ENCODE results near the gene SLC35D1.
"Not testable (repeated sequence)": the region's sequence is repeated elsewhere in the genome, so short reads cannot be mapped to it uniquely, and the experiment has no call there.

Gene SLC35D1

DNA sequence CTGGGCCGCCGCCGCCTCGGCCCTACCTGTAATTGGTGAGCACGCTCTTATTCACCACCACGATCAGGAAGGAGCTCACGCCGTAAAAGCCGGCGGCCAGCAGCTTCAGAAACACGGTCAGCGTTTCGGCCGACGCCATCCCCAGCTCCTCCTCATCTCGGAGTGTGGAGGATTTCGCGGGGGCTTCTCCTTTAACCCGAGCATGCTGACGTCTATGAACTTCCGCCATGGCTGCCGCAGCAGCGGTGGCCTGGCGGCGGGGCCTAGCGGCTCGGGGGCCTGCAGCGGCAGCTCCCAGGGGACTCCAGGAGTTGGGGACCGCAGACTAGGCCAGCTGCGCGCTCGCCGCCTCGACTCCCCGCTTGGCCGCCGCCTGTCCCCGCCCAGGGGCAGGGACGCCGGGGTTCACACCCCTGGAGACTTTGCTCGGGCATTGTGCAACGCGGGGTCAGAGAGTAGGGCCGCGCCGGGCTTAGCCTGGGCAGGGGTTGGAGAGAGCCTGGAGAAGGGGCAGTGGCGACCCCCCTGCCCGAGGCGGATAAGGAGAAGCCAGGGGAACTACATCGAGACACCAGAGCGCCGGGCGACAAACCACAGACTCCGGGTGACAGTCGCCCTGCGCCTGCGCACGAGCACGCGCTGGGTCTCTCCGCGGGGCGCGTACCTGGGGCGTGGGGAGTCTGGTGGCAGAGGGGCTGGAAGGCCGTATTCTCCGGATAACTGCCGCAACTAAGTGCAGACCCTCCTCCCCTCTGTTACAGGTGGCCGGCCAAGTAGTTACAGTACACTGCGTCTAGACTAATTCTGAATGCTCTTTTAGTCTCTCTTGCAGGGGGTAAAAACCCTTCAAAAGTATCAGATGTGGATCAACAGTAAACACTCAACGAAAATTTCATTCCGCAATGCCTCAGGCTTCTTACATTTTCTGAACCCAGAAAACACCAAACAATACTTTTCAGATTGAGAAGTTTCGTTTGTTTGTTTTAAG lies at the start of gene SLC35D1:
Gene SLC35D1, minus strand, starts transcription at position 364 of the 988 bp plus-strand sequence. Its CDS starts 135 bp downstream, at position 229.
- no peak for DNase-seq (ENCODE audit: low read depth, low spot score)

DNA sequence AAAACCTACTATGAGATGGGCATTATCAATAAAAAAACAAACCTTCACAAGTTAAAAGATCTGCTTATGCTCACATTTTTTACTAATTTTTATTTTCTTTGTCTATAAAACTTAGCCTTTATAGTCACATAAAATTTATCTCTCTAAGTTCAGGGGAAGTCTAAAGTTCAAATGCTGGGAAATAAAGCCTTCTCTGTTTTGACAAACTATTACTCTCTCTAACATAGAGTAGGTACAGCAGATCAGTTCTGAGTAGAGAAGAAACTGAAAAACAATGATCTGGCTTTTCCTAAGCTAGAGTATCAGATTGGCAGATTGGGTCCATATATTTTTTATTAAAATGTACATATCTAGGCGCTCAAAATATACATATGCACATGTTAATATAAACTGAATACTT lies 49.6 kb upstream of the SLC35D1 start:
- DNase-seq (ENCODE audit: low read depth, low spot score): no peak

DNA sequence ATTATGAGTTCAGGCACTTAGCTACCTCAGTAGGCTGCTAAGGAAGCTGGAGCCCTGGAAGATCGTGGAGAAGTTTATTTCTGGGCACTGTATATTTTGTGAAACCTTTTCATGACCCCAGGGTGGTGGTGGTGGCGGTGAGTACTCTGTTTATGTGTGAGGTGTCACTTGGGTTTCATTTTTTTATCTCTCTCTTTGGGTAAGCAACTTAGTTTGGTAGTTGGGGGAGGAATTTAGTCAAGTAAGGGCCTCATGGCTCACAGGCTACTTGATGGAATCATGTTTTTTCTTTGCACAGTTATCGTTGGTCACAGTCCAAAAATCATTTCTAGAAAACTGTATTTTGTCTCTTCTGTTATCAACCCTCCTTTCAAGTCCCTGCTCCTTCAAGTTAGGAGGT lies 46.9 kb upstream of the SLC35D1 start:
- DNase-seq (ENCODE audit: low read depth, low spot score): no peak

DNA sequence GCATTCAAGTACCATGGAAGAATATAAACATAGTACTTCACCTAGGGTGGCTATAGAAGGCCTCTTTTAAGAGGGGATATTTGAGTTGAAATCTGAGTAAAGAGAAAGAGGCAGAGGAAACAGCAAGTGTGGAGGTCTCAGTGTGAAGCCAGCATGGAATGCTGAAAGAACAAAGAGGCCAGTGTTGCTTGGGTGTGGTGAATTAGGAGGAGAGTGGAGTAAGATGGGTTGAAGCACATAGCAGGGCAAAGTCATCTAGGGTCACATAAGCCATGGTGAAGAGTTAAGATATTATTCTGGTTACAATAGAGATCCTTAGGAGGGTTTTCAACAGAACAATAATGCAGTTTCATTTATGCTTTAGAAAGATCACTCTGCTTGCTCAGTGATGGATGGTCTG lies 43.4 kb upstream of the SLC35D1 start:
- no peak for DNase-seq (ENCODE audit: low read depth, low spot score)

DNA sequence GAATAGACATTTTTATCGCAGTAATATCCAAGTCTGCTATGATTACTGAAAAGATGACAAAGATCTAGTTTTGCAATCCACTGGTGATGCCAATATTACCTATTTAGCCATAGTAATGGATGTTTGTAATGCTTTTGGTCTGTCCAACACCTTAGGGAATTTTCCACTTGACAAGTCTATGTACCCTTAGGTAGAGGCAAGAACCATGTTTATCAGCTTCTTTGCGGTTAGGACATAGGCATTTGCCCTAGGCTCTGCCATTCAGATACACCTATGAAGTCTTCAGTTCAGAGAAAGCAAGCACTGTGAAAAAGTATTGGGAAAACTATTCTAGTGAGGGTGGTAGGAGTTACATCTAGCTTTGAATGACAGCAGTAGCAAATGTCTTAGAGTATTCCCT lies 40.2 kb upstream of the SLC35D1 start:
- no peak for DNase-seq (ENCODE audit: low read depth, low spot score)

DNA sequence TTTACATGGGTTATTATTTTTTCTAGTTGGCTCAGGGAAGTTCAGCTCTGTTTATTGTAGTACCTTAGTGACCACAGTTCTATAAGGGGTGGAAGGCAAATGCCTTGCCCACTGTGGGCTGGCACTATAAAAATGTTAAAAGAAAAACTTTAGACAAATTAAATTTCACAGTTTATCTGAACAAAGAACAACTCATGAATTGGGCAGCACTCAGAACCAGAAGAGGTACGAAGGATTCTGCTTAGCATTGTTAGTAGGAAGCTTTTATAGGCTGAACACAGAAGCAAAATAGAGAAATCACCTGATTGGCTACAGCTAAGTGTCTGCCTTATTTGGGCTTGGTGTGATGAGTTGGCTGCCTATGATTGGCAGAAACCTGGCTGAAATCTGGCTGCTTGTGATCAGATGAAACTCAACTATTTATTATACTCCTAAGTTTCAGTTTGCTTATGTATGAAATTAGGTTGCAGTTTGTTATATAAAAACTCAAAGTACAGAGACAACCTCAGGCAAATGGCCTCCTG lies 35.8 kb upstream of the SLC35D1 start:
- no peak for DNase-seq (ENCODE audit: low read depth, low spot score)

DNA sequence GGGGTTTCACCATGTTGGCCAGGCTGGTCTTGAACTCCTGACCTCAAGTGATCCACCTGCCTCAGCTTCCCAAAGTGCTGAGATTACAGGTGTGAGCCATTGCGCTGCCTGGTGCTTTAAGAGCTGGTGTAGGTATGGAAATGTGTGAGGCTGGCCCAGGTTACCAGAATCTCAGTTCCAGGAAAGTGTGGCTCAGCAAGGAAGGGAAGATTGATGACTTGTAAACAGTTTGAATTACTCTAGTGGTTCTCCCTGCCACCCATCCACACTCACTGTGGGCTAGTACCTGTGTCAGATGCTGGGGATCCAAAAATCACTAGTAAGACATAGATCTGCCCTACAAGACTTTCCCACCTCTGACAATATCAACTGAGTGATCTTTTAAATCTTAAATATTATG lies 34.5 kb upstream of the SLC35D1 start:
- DNase-seq (ENCODE audit: low read depth, low spot score): no peak

DNA sequence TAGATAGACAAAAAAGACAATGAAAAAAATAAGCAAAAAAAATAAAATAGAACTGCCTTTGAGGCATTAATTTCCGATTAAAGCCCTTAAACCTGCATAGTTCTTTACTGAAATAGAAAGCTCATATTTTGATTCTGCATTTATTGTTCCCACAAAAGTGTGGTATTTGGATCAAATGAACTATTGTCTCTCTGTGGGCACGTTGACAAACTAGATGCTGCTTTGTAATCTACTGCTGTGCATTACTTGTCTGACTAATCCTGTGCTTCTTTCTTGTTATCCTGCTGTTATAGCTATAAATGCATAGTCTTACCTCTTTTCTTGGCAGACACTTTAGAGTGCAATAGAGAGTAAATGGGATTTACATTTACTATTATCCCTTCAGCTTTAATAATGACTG lies 31.4 kb upstream of the SLC35D1 start:
- no peak for DNase-seq (ENCODE audit: low read depth, low spot score)

DNA sequence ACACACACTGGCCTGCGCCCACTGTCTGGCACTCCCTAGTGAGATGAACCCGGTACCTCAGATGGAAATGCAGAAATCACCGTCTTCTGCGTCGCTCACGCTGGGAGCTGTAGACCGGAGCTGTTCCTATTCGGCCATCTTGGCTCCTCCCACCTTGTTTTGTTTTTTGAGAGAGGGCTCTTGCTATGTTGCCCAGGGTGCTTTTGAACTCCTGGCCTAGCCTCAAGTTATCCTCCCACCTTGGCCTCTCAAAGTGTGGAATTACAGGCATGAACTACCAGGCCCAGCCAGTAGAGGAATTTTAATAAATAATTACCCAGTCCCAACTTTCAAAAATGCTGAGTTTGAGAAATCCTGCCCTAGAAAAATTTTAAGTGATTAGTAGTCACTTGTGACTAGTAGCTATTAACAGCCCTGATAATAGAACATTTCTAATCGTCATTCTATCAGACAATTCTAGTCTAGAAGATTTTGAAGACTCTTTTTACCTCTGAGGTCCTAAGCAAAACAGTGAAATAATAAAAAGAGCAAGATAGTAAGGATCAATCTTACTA lies 30.9 kb upstream of the SLC35D1 start:
- no peak for DNase-seq (ENCODE audit: low read depth, low spot score)

DNA sequence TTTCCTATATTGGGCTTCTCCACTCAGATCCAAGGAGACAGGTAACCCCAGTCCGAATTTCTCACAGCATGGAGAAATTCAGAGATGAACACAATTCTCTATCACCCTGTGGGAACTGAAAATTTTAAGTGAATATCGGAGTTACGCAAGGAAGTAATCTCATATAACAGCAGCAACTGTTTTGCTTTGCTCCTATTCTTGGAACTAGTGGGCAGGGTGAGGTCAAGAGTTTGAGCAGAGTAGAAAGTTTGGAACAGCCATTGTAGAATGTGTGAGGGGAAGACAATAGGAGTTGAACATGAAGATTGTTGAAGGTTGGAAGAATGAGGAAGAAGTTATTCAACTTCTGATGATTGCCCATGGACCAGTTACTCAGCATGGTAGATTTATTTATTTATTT lies 24.3 kb upstream of the SLC35D1 start:
- no peak for DNase-seq (ENCODE audit: low read depth, low spot score)

DNA sequence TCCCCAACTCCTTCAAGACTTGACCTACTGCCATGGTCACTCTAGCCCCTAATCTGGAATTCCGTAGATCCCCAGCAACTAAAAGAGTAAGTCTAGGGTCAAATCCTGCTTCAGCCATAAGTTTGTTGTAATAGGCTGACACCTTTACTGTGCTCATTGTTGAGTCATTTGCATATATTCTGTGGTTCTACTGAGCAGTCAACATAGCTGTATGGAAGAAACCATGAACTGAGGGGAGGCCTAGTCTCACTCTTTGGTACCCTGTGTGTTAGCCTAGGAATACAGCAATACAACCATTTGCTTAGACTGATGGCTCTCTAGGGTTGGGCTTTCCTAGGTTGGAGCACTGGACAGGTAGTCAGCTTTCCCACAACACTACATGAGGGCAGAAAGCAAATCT lies 23.6 kb upstream of the SLC35D1 start:
- DNase-seq (ENCODE audit: low read depth, low spot score): no peak

DNA sequence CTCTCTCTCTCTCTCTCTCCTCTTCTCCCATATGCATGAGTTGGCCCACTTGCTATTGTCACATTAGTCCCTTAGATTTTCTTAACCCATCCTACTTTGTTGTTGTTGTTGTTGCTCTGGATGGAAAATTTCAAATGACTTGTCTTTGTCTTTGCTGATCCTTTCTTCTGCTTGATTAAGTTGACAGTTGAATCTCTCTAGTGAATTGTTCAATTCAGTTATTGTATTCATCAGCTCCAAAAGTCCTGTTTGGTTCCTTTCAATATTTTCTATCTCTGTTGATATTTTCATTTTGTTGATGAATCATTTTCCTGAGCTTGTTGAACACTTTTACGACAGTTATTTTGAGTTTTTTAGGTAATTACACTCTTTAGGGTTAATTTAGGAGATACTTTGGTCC lies 18.8 kb upstream of the SLC35D1 start:
- DNase-seq (ENCODE audit: low read depth, low spot score): no peak

DNA sequence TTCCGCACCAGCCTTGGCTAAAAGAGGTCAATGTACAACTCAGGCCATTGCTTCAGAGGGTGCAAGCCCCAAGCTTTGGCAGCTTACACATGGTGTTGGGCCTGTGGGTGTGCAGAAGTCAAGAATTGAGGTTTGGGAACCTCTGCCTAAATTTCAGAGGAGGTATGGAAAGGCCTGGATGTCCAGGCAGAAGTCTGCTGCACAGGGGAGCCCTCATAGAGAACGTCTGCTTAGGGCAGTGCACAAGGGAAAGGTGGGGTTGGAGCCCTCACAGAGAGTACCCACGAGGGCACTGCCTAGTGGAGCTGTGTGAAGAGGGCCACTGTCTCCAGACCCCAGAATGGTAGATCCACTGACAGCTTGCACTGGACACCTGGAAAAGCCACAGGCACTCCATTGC lies 13.7 kb upstream of the SLC35D1 start:
- DNase-seq (ENCODE audit: low read depth, low spot score): not testable (repeated sequence)

DNA sequence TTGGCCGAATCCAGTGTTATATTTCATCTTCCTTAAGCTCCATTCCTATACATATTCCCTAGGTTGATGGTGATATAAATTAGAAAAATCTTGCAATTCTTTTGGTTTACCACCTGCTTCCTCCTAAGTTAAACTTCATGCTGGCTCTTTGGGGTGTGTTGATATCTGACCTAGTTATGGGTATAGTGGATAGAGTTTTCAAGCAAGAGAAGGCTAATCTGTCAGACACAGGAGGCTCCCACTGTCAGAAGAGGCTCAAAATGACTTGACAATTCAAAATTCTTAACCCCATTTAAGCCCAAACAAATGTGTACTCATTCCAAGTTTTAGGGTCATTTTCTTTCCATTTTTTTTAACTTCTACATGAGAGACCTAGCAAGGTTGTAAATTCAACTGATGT lies 8.5 kb upstream of the SLC35D1 start:
- no peak for DNase-seq (ENCODE audit: low read depth, low spot score)

DNA sequence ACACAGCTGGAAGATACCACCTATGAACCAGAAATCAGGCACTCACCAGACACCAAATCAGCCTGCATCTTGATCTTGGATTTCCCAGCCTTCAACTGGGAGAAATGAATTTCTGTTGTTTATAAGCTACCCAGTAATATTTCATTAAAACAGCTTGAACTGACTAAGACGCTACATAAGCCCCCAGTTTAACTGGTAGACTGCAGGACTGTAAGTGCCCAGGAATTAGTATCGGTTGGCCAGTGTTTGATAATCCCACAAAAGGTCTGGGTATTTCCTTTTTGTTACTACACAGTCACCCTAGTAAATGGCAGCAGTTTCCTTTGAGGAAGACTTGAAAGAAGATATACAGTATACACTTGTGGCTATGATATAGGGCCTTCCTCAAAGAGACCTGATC lies 7.3 kb upstream of the SLC35D1 start:
- DNase-seq (ENCODE audit: low read depth, low spot score): no peak

DNA sequence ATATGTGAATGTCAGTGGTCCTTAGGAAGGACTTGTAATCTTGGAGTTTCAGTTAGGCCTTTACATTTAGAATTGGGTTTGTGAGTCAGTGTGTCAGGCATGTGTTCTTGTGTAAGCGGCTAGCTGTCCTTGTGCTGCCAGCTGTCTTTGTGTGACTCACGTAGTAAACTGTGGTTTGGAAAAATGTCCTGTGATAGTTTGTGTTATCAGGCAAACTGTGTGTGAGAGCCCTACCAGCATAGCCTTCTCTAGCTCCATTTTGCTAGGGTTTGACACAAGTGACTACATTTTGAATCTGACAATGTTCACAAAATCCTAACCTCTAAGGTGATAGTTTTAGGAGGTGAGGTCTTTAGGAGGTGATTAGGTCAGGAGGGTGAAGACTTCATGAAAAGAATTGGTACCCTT lies 6.9 kb upstream of the SLC35D1 start:
- DNase-seq (ENCODE audit: low read depth, low spot score): peak; percentile 57

DNA sequence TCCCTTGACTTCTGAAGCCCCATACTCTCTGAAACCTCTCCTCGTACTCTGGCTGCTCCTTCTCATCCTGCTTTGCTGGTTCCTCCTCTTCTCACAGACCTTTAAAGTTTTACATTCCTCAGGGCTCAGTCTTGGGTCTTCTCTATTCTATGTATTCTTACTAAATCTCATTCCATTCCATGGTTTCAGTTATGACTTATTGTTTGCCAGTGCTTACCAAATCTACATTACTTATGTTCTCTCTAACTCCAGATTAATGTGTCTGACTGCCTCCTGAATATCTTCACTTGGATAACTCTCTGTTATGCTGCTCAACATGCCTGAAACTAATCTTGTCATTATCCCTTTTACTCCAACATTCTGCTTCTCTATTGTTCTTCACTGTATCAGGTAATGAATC lies 5.4 kb upstream of the SLC35D1 start:
- no peak for DNase-seq (ENCODE audit: low read depth, low spot score)

DNA sequence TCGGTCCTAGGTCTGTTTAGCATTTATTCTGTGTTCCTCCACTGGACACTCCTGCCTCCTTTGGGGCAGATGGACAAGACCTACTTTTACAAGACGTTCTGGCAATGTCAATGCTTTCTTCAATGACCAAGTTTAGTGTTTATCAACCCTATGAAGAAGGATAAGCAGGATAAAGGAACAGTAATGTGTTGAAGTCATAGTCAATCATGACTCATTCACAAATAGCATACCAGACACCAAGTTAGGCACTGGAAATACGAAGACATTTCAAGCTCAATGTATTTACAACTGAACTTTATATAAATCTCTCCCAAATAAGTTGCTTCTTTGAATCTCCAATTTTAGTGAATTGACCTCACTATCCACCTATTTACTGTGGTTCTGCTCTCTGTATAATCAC lies 4.8 kb upstream of the SLC35D1 start:
- DNase-seq (ENCODE audit: low read depth, low spot score): no peak

DNA sequence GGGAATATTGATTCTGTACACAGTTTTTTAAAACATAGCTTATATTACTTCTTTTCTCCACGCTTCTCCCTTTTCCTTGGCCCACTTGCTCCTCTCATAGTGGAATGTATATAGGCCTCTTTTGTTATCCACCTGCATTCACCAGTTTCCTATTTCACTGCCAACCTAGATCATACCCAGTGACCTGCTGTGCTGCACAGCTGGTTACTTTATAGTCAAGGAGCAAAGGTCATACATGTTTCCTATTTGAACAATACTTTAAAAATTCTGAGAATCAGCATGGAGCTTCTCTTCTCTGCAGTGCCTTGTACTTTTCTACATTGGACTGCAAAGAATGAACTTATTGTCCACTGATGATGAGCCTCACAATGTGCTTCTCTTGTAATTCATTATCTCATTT lies 4.3 kb upstream of the SLC35D1 start:
- DNase-seq (ENCODE audit: low read depth, low spot score): no peak

DNA sequence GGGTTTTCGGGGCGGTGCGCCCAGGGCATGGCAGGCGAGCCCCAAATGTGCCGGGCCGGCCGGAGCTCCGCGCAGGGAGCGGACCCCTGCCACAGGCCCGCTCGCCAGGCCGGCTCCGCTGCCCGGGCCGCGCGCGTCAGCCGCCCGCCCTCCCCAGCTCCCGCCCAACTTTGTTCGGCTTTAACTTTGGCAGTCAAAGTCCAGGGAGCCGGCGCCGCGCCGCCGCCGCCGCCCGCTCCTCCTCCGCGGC lies 488 bp downstream of the SLC35D1 start:
- peak; percentile 21 for DNase-seq (ENCODE audit: low read depth, low spot score)

DNA sequence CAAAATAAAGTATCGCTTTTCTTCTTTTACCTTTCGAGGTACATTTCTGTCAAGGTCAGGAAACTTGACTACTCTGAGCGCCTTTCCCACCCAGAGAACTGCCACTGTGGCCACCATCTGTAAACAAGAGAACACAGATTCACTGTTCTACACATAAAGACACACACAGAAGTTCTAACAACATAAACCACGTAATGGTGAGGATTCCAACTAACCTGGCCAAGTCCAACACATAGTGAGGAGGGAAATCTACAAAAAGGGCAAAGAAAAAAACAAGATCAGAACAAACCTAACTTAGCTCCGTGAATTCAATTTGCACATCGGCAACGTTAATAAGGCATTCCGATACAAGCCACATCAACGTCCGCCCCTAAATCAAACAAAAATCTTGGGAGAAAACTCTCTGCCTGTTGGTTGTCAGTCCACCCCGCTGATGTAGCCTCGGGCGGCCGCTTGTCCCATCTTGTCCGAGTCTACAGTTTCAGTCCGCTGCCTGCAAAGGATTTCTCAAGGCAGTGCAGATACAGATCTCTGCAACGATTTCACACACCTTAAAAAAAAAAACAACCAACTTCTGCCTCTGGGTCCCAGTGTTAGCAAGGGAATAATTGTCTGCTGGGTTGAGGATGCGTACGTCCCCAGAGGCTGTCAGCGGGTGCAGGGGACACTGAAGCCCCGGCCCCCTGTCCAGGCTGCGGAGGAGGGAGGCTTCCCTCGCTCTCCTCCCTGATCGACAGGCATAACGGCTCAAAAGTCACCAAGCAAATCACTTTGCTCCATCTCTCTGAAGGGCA lies 1.0 kb downstream of the SLC35D1 start:
- DNase-seq (ENCODE audit: low read depth, low spot score): no peak

DNA sequence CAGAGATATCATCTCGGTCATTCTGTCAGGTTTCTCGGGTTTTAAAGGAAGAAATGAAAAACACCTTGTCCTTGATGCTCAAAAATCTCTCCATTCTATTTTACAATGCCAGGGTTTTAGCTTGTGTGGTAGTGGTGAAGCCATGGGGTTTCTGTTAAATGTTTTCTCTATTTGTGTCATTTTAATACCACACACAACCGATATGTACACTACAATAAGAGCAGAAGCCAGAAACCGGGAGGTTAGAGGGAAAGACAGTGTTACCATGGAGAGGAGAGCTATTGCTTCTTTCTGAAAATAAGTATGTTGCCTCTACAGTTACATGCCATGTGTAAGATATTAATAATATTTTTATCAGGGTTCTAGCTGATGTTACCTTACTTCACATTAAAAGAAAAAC lies 2.8 kb downstream of the SLC35D1 start:
- no peak for DNase-seq (ENCODE audit: low read depth, low spot score)
